Panc1 (cell line): ENCODE measurements around the gene TNFRSF21.

ENCODE experiments used
- CTCF ChIP-seq: fragments of 450-650 bp; IDR thresholded peaks from 2 replicates; pipeline ENCODE4 v1.5.1; 2017; ENCODE audit warnings: mild to moderate bottlenecking
- POLR2AphosphoS5 ChIP-seq: IDR thresholded peaks from 2 replicates; pipeline ENCODE4 v1.6.1; 2012; ENCODE audit warnings: mild to moderate bottlenecking, low read depth, low read length, moderate library complexity
- REST ChIP-seq, 2 experiments: IDR thresholded peaks; 2 replicates each; pipeline ENCODE4 v1.6.1; 2011 to 2012; ENCODE audit warnings: low read depth in 2 of 2, control low read depth in 1 of 2, low read length in 1 of 2, mild to moderate bottlenecking in 1 of 2, moderate library complexity in 1 of 2; ENCODE audit not compliant: insufficient read depth in 1 of 2
- SIN3A ChIP-seq: IDR thresholded peaks from 2 replicates; pipeline ENCODE4 v1.6.1; 2012; ENCODE audit warnings: low read depth, mild to moderate bottlenecking, low read length, moderate library complexity, borderline replicate concordance; ENCODE audit not compliant: insufficient read depth
- TCF7L2 ChIP-seq: IDR thresholded peaks from 2 replicates; pipeline ENCODE4 v1.6.1; 2011; ENCODE audit warnings: mild to moderate bottlenecking, low read depth, low read length, inconsistent platforms

- TF ChIP-seq CTCF (no peak), POLR2AphosphoS5 (no peak), REST (IDR thresholded peaks at IDR 0.05; ENCODE audit: insufficient read depth in 1 of 2, low read depth in 2 of 2, low read length in 1 of 2) (no peak), SIN3A (no peak), TCF7L2 (no peak)
Measured at GRCh38 chr6:47292944-47293343, 16.8 kb downstream of the TNFRSF21 start.
